ENCODE data around the gene XAGE3.

DNA sequence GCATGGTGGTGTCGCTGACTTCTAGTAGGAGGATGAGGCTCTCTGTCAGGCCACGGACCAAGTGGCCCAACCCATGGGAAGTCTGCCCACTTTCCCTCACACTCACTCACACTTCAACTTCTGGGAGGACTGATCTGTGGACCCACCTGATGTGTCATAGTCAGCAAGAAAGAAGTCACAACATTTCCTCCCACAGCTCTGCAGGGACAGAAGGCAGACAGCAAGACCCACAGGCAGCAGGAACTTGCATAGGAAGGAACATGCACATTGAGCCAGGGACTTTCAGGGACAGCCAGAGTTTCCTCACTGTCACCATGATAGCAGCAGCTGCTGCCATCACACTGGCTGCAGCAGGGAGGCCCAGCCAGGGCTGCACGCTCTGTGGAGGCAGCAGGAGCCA lies 37.3 kb downstream of the XAGE3 start:
- TF ChIP-seq, protein P1, sequence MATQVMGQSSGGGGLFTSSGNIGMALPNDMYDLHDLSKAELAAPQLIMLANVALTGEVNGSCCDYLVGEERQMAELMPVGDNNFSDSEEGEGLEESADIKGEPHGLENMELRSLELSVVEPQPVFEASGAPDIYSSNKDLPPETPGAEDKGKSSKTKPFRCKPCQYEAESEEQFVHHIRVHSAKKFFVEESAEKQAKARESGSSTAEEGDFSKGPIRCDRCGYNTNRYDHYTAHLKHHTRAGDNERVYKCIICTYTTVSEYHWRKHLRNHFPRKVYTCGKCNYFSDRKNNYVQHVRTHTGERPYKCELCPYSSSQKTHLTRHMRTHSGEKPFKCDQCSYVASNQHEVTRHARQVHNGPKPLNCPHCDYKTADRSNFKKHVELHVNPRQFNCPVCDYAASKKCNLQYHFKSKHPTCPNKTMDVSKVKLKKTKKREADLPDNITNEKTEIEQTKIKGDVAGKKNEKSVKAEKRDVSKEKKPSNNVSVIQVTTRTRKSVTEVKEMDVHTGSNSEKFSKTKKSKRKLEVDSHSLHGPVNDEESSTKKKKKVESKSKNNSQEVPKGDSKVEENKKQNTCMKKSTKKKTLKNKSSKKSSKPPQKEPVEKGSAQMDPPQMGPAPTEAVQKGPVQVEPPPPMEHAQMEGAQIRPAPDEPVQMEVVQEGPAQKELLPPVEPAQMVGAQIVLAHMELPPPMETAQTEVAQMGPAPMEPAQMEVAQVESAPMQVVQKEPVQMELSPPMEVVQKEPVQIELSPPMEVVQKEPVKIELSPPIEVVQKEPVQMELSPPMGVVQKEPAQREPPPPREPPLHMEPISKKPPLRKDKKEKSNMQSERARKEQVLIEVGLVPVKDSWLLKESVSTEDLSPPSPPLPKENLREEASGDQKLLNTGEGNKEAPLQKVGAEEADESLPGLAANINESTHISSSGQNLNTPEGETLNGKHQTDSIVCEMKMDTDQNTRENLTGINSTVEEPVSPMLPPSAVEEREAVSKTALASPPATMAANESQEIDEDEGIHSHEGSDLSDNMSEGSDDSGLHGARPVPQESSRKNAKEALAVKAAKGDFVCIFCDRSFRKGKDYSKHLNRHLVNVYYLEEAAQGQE (IDR thresholded peaks at IDR 0.05; ENCODE audit: insufficient read depth in 1 of 2, low read depth in 2 of 2, low read length in 2 of 2): no peak
- TF ChIP-seq POLR2AphosphoS5 (IDR thresholded peaks at IDR 0.05; ENCODE audit: low read depth, low read length) (no peak), FOXP2 (optimal IDR thresholded peaks at IDR 0.05; ENCODE audit: borderline replicate concordance, extremely low read depth, extremely low read length, insufficient read depth) (no peak)

All from PFSK-1 (cell line).